H1 (cell line): Measurements from ENCODE around the gene DAP. TPM values are rescaled to one million over a fixed set of nuclear protein-coding genes. Genes with fewer than 3 reads are reported as not detected.

Source experiments
- CTCF ChIA-PET: fragments of 300-600 bp; sonication (Branson Sonifier 250); formaldehyde crosslinking; loops from one replicate; lab custom pipeline; 2021; ENCODE audit not compliant: partially characterized antibody; lab: Charles Lee
- POLR2A ChIA-PET: fragments of 300-600 bp; sonication (Branson Sonifier 250); formaldehyde crosslinking; loops from one replicate; lab custom pipeline; 2021; ENCODE audit warnings: inconsistent platforms; ENCODE audit not compliant: partially characterized antibody; lab: Charles Lee
- DNase-seq, 2 experiments: peaks; one replicate each; pipeline versions ENCODE4 v3.0.0 to v3.0.0-alpha.2; 2010 to 2022; ENCODE audit warnings: low spot score in 2 of 2, low read depth in 1 of 2, mixed read lengths in 1 of 2
- FAIRE-seq: peaks from 2 replicates; lab custom pipeline; 2011; peaks lifted over from hg19 to GRCh38; lab: Jason Lieb, UNC
- H2AFZ ChIP-seq: 2 replicates; pipeline ENCODE4 v1.8.1; 2012; ENCODE audit warnings: low read length, inconsistent platforms
- H2AK5ac ChIP-seq: 2 replicates; pipeline ENCODE4 v1.6.1; 2013; ENCODE audit warnings: low read depth, low read length
- H2BK120ac ChIP-seq: replicated peaks from 2 replicates; pipeline ENCODE3; 2013; ENCODE audit warnings: low read depth, low read length, inconsistent platforms
- H2BK12ac ChIP-seq: 2 replicates; pipeline ENCODE4 v1.6.1; 2013; ENCODE audit warnings: low read depth, low read length
- H2BK15ac ChIP-seq: 2 replicates; pipeline ENCODE4 v1.6.1; 2013; ENCODE audit warnings: low read length
- H2BK20ac ChIP-seq: 2 replicates; pipeline ENCODE4 v1.6.1; 2013; ENCODE audit warnings: low read length
- H2BK5ac ChIP-seq: 2 replicates; pipeline ENCODE4 v1.6.1; 2013; ENCODE audit warnings: low read depth, low read length
- H3K14ac ChIP-seq: 2 replicates; pipeline ENCODE4 v1.6.1; 2013; ENCODE audit warnings: inconsistent platforms; ENCODE audit not compliant: insufficient read length
- H3K18ac ChIP-seq: 2 replicates; pipeline ENCODE4 v1.6.1; 2013; ENCODE audit warnings: low read length; ENCODE audit errors: extremely low read depth
- H3K23ac ChIP-seq: 2 replicates; pipeline ENCODE4 v1.6.1; 2013; ENCODE audit warnings: inconsistent platforms; ENCODE audit not compliant: insufficient read length
- H3K23me2 ChIP-seq: 2 replicates; pipeline ENCODE4 v1.6.1; 2013; ENCODE audit warnings: low read depth, low read length
- H3K27ac ChIP-seq: 2 replicates; pipeline ENCODE4 v1.6.1; 2011; ENCODE audit warnings: low read depth, low read length, inconsistent platforms
- H3K27me3 ChIP-seq, 4 experiments: replicated peaks in 1 of 4; 1 replicate in 1 of 4; 2 replicates in 3 of 4; pipeline versions ENCODE4 v1.6.1 to v1.8.1; 2011 to 2013; ENCODE audit warnings: low read length in 3 of 4, mild to moderate bottlenecking in 3 of 4, inconsistent platforms in 2 of 4, mixed read lengths in 2 of 4, moderate library complexity in 1 of 4; ENCODE audit not compliant: control insufficient read depth in 3 of 4, insufficient read depth in 3 of 4; ENCODE audit errors: extremely low read depth in 1 of 4
- H3K36me3 ChIP-seq, 4 experiments: 2 replicates each; pipeline versions ENCODE4 v1.6.1 to v1.8.1; 2011 to 2013; ENCODE audit warnings: mild to moderate bottlenecking in 4 of 4, low read length in 3 of 4, moderate library complexity in 2 of 4, control low read depth in 1 of 4, inconsistent platforms in 1 of 4; ENCODE audit not compliant: insufficient read depth in 4 of 4, control insufficient read depth in 2 of 4
- H3K4ac ChIP-seq: replicated peaks from 2 replicates; pipeline ENCODE3; 2013; ENCODE audit warnings: low read length, low read depth, mixed read lengths, inconsistent platforms; ENCODE audit not compliant: insufficient read length
- H3K4me1 ChIP-seq, 4 experiments: replicated peaks in 1 of 4; 1 replicate in 1 of 4; 2 replicates in 3 of 4; pipeline versions ENCODE4 v1.6.1 to v1.8.1; 2011 to 2013; ENCODE audit warnings: low read length in 3 of 4, inconsistent platforms in 2 of 4, mixed read lengths in 1 of 4; ENCODE audit not compliant: insufficient read depth in 4 of 4, control insufficient read depth in 3 of 4
- H3K4me2 ChIP-seq, 2 experiments: 2 replicates each; pipeline versions ENCODE4 v1.6.1 to v1.8.1; 2011 to 2013; ENCODE audit warnings: low read depth in 2 of 2, low read length in 2 of 2, control low read depth in 1 of 2, inconsistent platforms in 1 of 2, mild to moderate bottlenecking in 1 of 2; ENCODE audit not compliant: insufficient read depth in 1 of 2
- H3K4me3 ChIP-seq, 4 experiments: fragments of 200-600, 300-600 bp in 1 of 4; sonication (generic), shearing (Covaris generic), sonication (Bioruptor Twin) in 1 of 4; 2 replicates each; pipeline versions ENCODE4 v1.5.1 to v1.8.1; 2011 to 2016; ENCODE audit warnings: low read length in 4 of 4, low read depth in 3 of 4, control low read depth in 2 of 4, inconsistent platforms in 2 of 4, mild to moderate bottlenecking in 2 of 4, mixed read lengths in 1 of 4, moderate library complexity in 1 of 4; ENCODE audit not compliant: insufficient read depth in 2 of 4; ENCODE audit errors: extremely low read depth in 1 of 4
- H3K56ac ChIP-seq: replicated peaks from 2 replicates; pipeline ENCODE3; 2013; ENCODE audit warnings: low read depth, mild to moderate bottlenecking, mixed read lengths, low read length, inconsistent platforms; ENCODE audit not compliant: insufficient read length
- H3K79me1 ChIP-seq: 2 replicates; pipeline ENCODE4 v1.6.1; 2013; ENCODE audit warnings: low read depth, low read length, control low read depth
- H3K79me2 ChIP-seq, 2 experiments: 2 replicates each; pipeline versions ENCODE4 v1.6.1 to v1.8.1; 2012 to 2013; ENCODE audit warnings: low read length in 2 of 2, mild to moderate bottlenecking in 2 of 2, inconsistent platforms in 1 of 2; ENCODE audit not compliant: insufficient read depth in 2 of 2, control insufficient read depth in 1 of 2
- H3K9ac ChIP-seq, 4 experiments: replicated peaks in 1 of 4; 1 replicate in 1 of 4; 2 replicates in 3 of 4; pipeline versions ENCODE4 v1.6.1 to v1.8.1; 2011 to 2013; ENCODE audit warnings: low read depth in 3 of 4, low read length in 3 of 4, control low read depth in 2 of 4, mild to moderate bottlenecking in 2 of 4, moderate library complexity in 2 of 4, inconsistent platforms in 1 of 4; ENCODE audit errors: extremely low read depth in 1 of 4
- H3K9me3 ChIP-seq, 2 experiments: 2 replicates each; pipeline versions ENCODE4 v1.6.1 to v1.8.1; 2012 to 2013; ENCODE audit warnings: mild to moderate bottlenecking in 2 of 2, moderate library complexity in 2 of 2, control low read depth in 1 of 2, inconsistent platforms in 1 of 2, low read depth in 1 of 2, low read length in 1 of 2, mixed read lengths in 1 of 2; ENCODE audit not compliant: insufficient read depth in 2 of 2
- H4K20me1 ChIP-seq, 2 experiments: replicated peaks in 1 of 2; 2 replicates each; pipeline versions ENCODE3 to v1.8.1; 2011 to 2013; ENCODE audit warnings: inconsistent platforms in 2 of 2, low read length in 2 of 2, mild to moderate bottlenecking in 1 of 2; ENCODE audit not compliant: insufficient read depth in 2 of 2, control insufficient read depth in 1 of 2
- H4K5ac ChIP-seq: 2 replicates; pipeline ENCODE4 v1.6.1; 2013; ENCODE audit warnings: low read length, low read depth, mixed read lengths, inconsistent platforms; ENCODE audit not compliant: insufficient read length
- H4K8ac ChIP-seq: 2 replicates; pipeline ENCODE4 v1.8.0; 2013; ENCODE audit warnings: mild to moderate bottlenecking, moderate library complexity, low read length, inconsistent platforms; ENCODE audit not compliant: insufficient read depth; ENCODE audit errors: extremely low read depth
- H4K91ac ChIP-seq: replicated peaks from 2 replicates; pipeline ENCODE3; 2013; ENCODE audit warnings: low read length, mixed read lengths, inconsistent platforms; ENCODE audit not compliant: insufficient read length
- ASH2L ChIP-seq: fragments of 200-600, 300-600 bp; sonication (generic); IDR thresholded peaks from one replicate; pipeline ENCODE4 v1.7.1; 2017; ENCODE audit warnings: low read length
- WGBS, 2 experiments: shearing (Covaris generic) in 1 of 2; methylation state at CpG; one replicate each; pipeline versions ENCODE4 v1.1.6 to v1.1.7; 2013 to 2015; ENCODE audit warnings: low lambda C conversion rate in 2 of 2, mixed read lengths in 2 of 2, inconsistent platforms in 1 of 2, low coverage in 1 of 2, missing lambda C conversion rate in 1 of 2; ENCODE audit not compliant: insufficient replicate concordance in 2 of 2, insufficient coverage in 1 of 2, insufficient read length in 1 of 2; ENCODE audit errors: extremely low coverage in 1 of 2, missing lambda C conversion rate in 1 of 2; 5-methylcytosine and 5-hydroxymethylcytosine counted together
- polyA plus RNA-seq, 7 experiments: library from polyadenylated mRNA; depleted of rRNA in 3 of 7; stranded (reverse) in 5 of 7; unstranded in 2 of 7; fragments of >200 nt in 5 of 7; fragments of 200-250 nt in 2 of 7; gene quantifications; 1 replicate in 5 of 7; 2 replicates in 1 of 7; 4 replicates in 1 of 7; pipeline versions ENCODE4 v1.2.1 to v1.2.3, GENCODE V29; 2011 to 2013; ENCODE audit warnings: missing spikeins in 2 of 7, mixed read lengths in 2 of 7
- total RNA-seq: library from RNA; stranded (reverse); fragmentation: NEBNext Ultra II Directional; extraction: Animal tissue kit (Norgen Biotek cat#: 25700); gene quantifications from 2 replicates; pipeline ENCODE4 v1.2.1, GENCODE V29; 2021

Gene DAP
- total and polyA plus RNA-seq, 2 of the 8 experiments (the other 6 are each of a cell fraction or from before 2014, with no cell fraction given): 26.2 to 44.4 TPM

GRCh38 chr5:10743526-10743925, 17.5 kb downstream of the DAP start:
- Histone ChIP-seq H4K5ac (no peak overlapping the region), H3K23me2 (no peaks in the 10 kb centered on the region), H3K4ac (no peak overlapping the region), H3K79me2 (no peaks in the 10 kb centered on the region), H2BK15ac (no peak overlapping the region), H2BK12ac (no peak overlapping the region), H3K36me3 (peaks cover 0 to 23% (median 6%) of the 10 kb centered on the region in 4 experiments; a peak in 7 of 8 replicates), H2AFZ (no peak overlapping the region), H2BK120ac (no peak overlapping the region), H3K9me3 (peaks cover 4 to 11% of the 10 kb centered on the region in 2 experiments; a peak in 1 of 4 replicates), H3K14ac (no peak overlapping the region), H3K79me1 (no peaks in the 10 kb centered on the region), H3K9ac (no peak overlapping the region), H3K4me2 (no peak overlapping the region), H4K91ac (no peak overlapping the region), H3K56ac (no peak overlapping the region), H3K4me3 (no peak overlapping the region), H3K4me1 (no peaks in the 10 kb centered on the region), H2BK20ac (no peak overlapping the region), H3K27ac (no peak overlapping the region), H3K27me3 (no peaks in the 10 kb centered on the region), H4K8ac (no peak overlapping the region), H2BK5ac (no peak overlapping the region), H3K23ac (no peak overlapping the region), H3K18ac (no peak overlapping the region), H2AK5ac (no peak overlapping the region), H4K20me1 (no peaks in the 10 kb centered on the region)
- TF ChIP-seq ASH2L: no peak
- POLR2A ChIA-PET: no interaction called here
- CTCF ChIA-PET: interaction anchor here (0.6 to 3.3 kb wide), 4 partner anchors 9 to 1519 kb away, joined by 3 to 13 read pairs (median 4); no protein-coding TSS in a partner anchor
- 93% methylated on average over 5 of the region's 5 CpGs; no CpG with 5 or more reads in 1 of the 2 experiments for WGBS, 2 experiments
- DNase-seq (no peak), FAIRE-seq (no peak)
